Ishikawa (cell line): ENCODE data around the gene HLA-B.

Experiments
- CEBPB ChIP-seq: IDR thresholded peaks from 2 replicates; pipeline ENCODE4 v1.6.1; 2012
- CREB1 ChIP-seq: IDR thresholded peaks from 2 replicates; pipeline ENCODE4 v1.6.1; 2012; ENCODE audit warnings: low read depth
- EP300 ChIP-seq: IDR thresholded peaks from 2 replicates; pipeline ENCODE4 v1.6.1; 2012; ENCODE audit warnings: borderline replicate concordance
- FOXM1 ChIP-seq: IDR thresholded peaks from 2 replicates; pipeline ENCODE4 v1.6.1; 2012; ENCODE audit warnings: low read depth, borderline replicate concordance
- NFIC ChIP-seq: IDR thresholded peaks from 2 replicates; pipeline ENCODE4 v1.6.1; 2012
- RAD21 ChIP-seq: IDR thresholded peaks from 2 replicates; pipeline ENCODE4 v1.6.1; 2012; ENCODE audit warnings: low read depth
- TAF1 ChIP-seq: IDR thresholded peaks from 2 replicates; pipeline ENCODE4 v1.6.1; 2012; ENCODE audit warnings: low read depth, mild to moderate bottlenecking
- TCF12 ChIP-seq: IDR thresholded peaks from 2 replicates; pipeline ENCODE4 v1.6.1; 2012; ENCODE audit warnings: low read depth
- TEAD4 ChIP-seq: IDR thresholded peaks from 2 replicates; pipeline ENCODE4 v1.6.1; 2012
- YY1 ChIP-seq: IDR thresholded peaks from 2 replicates; pipeline ENCODE4 v1.6.1; 2012; ENCODE audit warnings: low read depth
- ZBTB7A ChIP-seq: IDR thresholded peaks from 2 replicates; pipeline ENCODE4 v1.6.1; 2012; ENCODE audit warnings: low read depth
- TF ChIP-seq, protein P1 (sequence below): IDR thresholded peaks from 2 replicates; pipeline ENCODE4 v1.6.1; 2012

DNA sequence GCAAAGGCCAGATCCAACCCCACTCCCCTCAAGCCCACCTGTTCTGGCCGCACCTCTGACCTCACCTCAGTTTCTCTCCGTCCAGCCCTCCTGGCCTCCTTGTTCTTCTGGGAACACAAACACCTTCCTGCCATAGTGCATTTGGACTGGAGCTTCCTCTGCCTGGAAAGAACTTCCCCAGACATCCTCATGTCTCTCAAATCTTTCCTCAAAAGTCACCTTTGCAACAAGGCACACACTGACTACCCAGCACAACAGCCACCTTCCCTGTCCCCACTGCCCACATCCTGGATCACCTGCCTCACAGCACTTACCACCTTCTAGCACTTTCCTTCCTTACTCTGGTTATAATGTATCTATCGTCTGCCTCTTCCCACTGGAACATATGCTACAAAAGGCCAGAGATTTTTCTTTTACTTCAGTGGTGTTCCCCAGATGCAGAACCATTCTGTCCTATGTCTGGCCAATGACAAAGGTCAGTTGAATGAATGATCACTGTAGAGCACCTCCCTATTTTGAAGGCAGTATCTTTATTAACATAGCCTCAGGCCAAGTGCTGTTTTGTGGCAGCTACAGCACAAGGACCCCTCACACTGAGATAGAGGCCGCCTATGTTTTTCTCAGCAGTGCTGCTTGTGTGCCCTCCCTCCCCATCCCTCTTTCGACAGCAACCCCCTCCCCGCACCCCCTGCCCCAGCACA, 4.1 kb downstream of the HLA-B start:
- TF ChIP-seq TAF1 (no peak), CREB1 (no peak), TCF12 (no peak), EP300 (no peak), FOXM1 (no peak), CEBPB (no peak), YY1 (no peak), TEAD4 (no peak), NFIC (no peak), RAD21 (no peak), ZBTB7A (no peak)
- TF ChIP-seq, protein P1, sequence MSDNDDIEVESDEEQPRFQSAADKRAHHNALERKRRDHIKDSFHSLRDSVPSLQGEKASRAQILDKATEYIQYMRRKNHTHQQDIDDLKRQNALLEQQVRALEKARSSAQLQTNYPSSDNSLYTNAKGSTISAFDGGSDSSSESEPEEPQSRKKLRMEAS: no peak
